Kidney tubule cell (primary cell): ENCODE data around the gene SERTM1.

Source experiments
- DNase-seq: peaks from one replicate; pipeline ENCODE4 v3.0.0-alpha.2; 2018; ENCODE audit warnings: low spot score

SERTM1 gene

DNA sequence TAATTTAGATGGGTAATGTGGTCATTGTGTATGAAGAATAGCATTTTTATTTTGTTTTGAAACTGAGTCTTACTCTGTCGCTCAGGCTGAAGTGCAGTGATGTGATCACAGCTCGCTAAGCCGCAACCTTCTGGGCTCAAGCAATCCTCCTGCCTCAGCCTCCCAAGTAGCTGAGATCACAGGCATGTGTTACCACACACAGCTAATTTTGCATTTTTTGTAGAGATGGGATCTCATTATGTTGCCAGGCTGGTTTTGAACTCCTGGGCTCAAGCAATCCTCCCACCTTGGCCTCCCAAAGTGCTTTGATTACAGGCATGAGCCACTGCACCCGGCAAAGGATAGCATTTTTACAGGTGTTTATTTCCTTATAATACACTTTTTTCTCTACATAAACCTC, 36.6 kb downstream of the SERTM1 start:
- DNase-seq = peak; percentile 21

GRCh38 chr13:36712290-36712689, 38.5 kb downstream of the SERTM1 start:
- no peak for DNase-seq

DNA sequence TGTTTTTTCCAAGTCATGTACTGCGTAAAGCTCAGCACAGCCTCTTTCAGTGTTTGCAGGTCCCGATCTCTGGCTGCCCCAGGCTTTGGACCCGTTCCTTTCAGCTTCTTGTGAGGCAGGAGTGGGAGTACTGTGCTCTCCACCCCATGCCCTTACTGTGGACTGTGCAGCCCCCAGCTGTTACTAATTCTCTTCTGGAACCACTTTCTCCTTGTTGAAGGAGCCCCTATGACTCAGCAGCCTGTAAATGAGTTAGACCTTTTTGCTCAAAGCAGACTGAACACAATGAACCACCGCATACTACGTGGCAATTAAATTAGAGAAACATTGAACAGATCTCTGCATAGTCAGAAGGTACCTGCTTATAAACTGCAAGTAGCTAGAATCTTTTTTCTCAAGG, 39.0 kb downstream of the SERTM1 start:
- DNase-seq = peak; percentile 42

GRCh38 chr13:36713887-36714286, 40.1 kb downstream of the SERTM1 start:
- no peak for DNase-seq

DNA sequence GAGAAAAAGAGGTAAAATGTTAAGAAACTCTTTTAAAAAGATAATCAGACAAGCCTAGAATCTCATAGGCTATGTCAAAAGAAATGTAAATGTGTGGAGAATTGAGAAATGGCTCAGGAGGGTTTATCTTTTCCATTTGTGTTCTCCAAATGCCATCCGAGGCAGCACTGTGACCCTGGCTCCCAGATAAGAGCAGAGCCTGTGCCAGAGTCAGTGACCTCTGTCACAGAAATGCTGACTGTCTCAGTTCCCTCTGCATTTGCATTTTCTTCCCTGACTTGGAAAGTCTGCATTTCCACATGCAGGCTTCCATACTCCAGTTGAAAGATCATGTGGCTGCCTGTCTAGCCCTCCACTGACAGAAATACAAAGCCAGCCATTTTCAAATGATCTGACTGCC, 42.0 kb downstream of the SERTM1 start:
- DNase-seq = no peak

DNA sequence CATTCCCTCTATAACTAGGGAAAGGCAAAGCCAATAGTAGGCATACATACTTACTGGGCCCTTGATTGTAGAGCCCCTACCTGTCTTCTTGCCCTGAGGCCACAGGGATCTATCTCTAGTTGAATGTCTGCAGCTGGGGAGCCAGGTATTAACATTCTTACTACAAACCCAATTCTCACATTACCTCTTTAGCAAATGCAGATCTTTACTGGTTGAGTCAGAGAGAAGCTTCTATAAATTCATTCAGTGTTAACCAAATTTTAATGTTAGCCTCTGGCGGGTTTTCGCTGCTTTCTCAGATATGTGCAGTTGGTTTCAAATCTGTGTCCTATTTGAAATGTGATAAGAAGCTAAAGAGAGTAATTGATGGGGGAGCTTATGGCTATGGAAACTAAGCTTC, 43.2 kb downstream of the SERTM1 start:
- no peak for DNase-seq

- peak; percentile 13 for DNase-seq
Observed at GRCh38 chr13:36717966-36718545, 44.2 kb downstream of the SERTM1 start.

DNA sequence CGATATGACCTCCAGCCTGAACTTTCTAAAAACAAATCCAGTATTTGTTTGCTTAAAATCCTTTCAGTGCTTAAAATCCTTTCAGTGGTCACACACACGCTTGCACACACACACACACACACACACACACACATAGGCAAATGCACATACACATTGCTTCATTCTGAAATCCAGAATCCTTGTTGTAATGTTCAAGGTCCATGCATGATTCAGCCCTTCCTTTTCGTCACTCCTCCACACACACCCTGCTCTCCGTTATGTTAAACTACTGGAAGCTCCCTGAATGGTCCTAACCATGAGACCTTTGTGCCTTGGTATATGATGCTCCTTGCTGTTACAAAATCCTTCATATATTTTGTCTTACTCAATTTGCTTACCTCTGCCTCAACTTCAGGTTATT, 44.9 kb downstream of the SERTM1 start:
- no peak for DNase-seq

GRCh38 chr13:36724141-36724540, 50.3 kb downstream of the SERTM1 start:
- no peak for DNase-seq

DNA sequence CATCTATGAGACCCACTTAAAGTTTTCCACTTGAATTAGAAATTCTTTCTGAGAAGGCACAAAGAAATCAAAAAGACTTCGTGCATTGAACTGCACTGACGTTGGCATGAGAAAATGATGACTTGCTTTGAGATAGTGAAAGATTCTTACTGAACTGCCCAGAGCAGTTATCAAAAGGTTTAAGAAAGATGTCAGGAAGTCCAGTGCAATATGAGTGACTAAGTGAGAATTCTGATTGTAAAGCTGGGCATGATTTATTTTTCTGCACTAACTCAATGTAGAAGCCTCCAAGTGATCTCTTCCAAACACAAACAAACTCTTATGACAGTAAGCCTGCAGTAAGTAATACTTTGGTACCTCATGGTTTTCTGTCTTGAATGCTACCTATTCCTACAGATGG, 52.1 kb downstream of the SERTM1 start:
- no peak for DNase-seq

DNA sequence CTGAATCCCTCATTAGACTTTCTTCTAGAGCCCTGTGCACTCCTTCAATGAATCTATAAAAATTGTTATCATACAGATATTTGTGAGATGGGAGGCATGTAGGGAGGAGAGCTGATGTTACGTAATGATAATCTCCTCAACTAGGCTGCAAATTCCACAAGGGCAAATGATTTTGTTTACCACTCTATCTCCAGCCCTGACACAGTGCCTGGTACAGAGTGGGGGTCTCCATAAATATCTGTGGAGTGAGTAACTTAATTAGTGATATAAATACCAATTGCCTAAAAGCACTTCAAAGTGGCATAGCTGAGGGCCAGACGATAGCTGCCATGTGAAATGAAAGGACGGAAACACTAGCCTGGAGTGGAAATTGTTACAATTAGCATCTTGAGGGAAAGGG, 54.2 kb downstream of the SERTM1 start:
- DNase-seq = no peak

- peak; percentile 63 for DNase-seq
Observed at GRCh38 chr13:36736119-36736726, 62.4 kb downstream of the SERTM1 start.

DNA sequence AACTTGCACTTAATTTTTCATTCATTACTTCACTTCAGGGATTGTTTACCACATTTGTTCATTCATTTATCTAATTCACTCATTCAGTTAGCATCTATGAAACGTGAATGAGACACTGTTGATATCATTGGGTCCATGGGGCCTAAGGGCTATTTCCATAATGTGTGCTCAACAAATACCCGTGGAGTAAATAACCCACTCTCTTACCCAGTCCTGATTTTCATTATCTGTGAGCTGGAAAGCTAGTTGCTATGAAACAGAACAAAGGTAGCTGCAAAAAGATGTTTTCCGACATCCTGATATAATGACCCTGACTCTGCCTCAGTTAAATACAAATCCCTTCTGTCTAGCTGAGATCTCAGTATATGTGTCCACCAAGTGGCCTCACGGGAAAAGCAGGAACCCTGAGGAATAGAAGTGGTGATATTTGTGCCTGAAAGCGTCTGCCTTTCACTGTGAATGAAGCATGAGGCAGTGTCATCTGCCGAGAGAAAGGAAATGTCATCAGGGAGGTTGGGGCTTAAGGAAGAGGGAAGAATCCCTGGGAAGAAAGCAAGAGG, 63.8 kb downstream of the SERTM1 start:
- no peak for DNase-seq

- DNase-seq = no peak
Observed at GRCh38 chr13:36745436-36745835, 71.6 kb downstream of the SERTM1 start.

DNA sequence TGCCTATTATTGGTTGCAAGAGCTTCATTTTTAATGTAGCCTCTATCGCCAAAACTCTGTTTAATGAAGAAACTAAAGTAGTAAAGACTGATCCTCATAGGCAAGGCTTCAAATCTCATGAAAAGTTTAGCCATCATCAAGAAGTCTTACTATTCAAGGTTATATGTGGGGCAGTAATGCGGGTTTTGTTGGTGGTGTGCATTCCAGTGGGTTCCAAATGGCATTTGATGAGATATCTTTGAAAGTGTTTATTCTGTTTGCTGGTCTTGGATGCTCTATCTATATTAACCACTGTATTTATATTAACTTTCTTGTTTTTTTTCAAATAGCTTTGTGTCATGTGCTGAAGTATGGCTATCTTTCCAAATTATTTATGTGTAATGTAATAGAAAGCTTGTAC, 72.2 kb downstream of the SERTM1 start:
- DNase-seq = no peak
